ENCODE measurements around the gene ALPI.

The ALPI gene

DNA sequence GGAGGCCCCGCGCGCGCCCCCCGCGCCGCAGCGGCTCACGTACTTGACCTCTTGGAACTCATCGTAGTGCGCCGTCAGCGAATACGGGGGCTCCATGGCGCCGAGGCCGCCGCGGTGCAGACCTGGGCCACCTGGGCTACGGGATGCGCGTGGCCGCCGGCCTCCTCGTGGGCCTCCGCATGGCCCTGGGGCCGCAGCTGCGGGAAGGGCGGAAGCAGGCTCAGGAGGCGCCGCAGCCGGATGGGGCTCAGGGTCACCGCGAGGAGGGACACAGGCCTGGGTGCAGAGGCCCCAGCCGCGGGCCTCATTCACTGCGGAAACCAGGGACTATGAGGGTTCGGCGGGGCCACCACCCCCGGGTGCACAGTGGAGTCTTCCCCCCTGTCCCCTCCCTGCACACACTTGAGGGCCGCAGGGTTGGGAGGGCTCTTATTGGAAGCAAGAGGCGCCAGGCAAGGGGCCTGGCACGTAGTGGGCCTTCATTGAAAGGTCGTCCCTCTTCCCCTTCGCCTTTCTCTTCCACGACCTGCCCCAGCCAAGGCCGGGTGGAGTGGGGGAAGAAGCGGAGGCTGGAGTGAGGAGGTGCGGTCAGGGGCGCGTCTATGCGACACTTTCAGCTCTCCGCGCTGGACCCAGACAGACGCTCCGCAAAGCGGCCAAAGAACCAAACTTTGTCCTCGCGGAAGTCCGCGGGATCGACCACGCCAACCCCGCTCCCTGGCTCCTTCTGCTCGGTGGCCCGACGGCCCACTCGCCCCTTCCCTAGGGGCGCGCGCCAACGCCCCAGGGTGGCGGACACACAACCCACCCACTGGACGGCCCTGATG is 30.8 kb downstream of the ALPI start:
- no peak for DNase-seq

- DNase-seq, result no peak
Observed at GRCh38 chr2:232487385-232488096, 31.6 kb downstream of the ALPI start, which contains the start of gene ECEL1. TSS of gene ECEL1 (minus strand) at chr2:232487834. CDS start at chr2:232486653, 1,181 bp downstream.

DNA sequence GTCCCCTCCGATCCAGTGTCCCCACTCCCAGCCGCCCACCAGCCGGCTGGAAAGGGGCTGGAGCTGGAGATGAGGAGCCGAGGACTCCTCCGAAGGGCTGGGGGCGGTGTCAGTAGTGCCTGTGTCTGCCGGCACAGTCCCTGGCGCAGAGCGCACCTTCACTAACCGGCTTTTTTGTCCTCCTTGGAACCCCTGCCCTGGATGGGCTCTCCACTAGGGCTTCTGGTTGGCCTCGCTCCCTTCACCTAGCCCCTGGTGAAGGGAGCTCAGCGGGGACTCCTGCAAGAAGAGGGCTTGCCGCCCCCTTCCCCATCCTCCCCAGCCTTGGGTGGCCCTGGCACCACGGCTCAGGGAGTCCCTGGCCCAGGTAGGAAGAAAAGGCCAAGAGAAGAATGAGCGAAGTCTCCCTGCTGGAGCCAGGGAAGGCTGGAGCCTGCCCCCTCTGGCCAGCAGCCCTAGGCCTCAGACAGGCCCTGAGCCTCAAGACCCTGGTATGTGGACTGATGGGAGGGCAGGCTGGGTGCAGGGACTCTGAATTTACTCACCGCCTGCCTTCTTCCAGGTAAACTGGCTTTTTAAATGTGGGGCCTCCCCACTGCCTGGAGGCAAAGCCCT is 32.3 kb downstream of the ALPI start:
- DNase-seq, result no peak

DNA sequence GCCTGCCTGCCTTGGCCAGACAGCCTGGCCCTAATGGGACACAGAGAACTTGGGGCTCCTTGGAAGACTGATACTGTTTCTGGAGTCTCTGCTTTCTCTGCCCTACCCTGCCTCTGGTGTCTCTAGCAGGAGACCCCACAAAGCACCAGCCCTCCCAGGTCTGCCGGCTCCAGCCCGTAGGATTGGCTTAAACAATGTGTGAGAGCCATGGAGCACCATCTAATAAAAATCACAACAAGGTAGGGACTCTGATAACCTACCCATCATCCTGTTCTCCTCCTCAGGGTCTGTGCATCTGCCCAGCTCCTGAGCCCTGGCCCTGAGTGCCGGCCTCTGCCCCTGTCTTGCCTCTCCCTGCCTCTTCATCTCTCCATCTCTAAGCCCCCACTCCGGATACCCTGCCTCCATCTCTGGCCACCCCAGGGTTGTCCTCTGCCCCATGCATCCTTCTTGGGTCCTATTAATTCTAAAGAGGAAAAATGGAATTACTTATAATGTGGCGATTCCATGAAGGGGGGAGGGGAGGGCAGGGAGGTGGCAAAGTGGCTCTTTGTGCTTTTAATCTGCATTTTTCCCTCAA is 32.9 kb downstream of the ALPI start:
- DNase-seq, result no peak

- no peak for DNase-seq
Observed at GRCh38 chr2:232489516-232490220, 33.7 kb downstream of the ALPI start.

DNA sequence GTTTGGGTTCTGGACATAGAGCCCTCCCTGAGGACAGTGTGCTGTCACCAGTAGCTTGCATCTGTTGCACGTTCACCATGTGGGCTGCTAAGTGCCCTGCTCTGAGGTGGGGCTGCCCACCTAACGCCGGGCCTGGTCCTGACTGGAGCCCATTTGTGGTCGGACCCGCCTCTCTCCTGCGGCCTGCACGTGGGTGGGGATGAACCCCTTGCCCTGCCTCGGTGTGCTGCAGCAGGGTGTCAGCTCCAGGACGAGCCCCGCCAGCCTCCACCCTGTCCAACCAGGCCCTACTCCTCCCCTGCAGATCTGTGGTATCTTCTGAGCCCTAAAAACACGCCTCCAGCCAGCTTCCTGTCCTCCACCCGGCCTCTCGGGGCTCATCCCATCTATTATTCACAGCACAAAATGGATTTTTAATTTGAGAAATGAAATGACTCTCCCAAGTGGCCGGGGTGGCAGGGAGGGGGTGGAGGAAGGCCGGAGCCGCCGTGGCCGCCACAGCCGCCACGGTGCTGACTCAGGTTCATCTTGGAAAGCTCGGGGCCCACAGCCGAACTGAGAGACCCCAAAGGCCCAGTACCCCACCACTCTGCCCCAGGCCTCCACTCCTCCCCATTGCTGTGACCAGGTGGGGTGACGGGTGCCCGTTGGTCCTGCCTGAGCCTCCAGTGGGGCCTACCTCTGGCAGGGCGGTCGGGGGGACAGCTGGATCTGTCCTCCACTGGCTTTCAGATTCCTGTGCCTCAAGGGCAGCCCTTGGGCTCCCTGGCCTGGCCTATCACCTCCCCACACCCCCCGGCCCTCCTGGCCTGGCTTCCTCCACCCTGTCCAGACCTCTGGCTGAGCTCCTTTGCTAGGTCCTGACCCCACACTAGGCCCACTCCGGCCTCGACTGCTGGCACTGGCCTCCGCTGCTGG is 34.5 kb downstream of the ALPI start:
- DNase-seq, result no peak

DNA sequence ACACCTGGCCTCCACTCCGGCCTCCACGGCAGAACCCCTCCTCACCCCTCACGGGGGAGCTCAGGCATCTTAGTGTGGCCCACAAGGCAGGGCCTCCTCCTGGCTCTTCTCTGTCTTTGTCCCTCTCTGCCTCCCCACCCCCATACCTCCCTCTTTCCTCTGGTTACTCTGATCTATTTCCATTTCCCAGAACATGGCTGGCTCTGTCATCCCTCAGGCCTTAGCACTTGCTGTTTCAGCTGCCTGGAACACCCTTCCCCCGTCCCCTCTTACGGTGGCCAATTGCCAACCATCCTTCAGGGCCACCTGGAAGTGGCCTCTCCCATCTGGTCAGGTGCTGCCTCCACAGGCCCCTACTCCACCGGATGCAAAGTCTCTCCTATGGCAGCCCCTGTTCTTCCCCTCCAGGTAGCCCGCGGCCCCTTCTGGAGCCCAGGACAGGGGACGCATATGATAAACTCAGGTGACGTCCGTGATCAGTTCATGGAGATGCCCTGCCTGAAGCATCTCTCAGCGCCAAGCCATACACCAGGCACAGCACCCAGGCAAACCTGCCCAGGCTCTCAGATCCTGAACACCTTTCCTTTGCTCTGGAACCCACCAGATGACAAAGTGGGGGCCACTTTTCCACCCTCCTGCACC is 35.3 kb downstream of the ALPI start:
- DNase-seq, result no peak

- DNase-seq, result no peak
Observed at GRCh38 chr2:232492236-232492848, 36.4 kb downstream of the ALPI start.

GRCh38 chr2:232492963-232493700 is 37.2 kb downstream of the ALPI start:
- DNase-seq, result no peak

- no peak for DNase-seq
Observed at GRCh38 chr2:232493701-232494474, 37.9 kb downstream of the ALPI start.

GRCh38 chr2:232494542-232494941 is 38.6 kb downstream of the ALPI start:
- no peak for DNase-seq

- no peak for DNase-seq
Observed at GRCh38 chr2:232495292-232495691, 39.3 kb downstream of the ALPI start.

- no peak for DNase-seq
Observed at GRCh38 chr2:232496501-232497270, 40.7 kb downstream of the ALPI start.

DNA sequence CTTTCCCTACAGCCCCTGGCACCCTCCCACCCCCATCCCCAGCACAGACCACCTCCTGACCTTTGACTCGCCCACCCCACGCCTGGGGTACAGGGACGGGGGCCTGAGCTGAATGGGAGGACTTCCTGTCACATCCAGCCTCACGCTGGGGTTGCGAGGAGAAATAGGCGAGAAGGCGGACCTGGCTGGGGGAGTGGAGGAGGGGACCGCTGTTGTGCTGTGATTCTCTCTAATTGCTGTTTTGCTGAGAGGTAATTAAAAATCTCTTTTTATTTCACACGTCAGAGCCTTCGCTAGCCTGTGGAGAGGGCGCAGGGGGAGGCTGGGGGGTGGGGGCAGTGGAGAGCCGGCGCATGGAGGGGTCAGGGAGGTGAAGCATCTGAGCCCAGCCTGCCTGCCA is 41.4 kb downstream of the ALPI start:
- no peak for DNase-seq

DNA sequence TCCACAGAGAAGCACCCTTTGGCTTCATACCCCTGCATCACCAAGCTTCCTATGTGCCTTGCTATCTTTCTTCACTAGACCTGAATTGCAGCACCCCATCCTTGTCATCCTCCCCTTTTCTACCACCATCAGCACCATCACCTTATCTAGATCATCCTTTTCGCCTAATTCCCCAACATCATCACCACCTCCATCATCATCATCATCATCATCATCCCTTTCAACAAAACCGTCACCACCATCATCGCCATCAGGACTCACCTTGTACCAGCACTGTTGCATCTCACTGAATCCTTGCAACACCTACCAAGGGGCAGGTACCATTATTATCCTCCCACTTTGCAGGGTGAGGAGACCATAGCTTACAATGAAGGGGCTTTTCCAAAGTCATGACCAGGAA is 42.5 kb downstream of the ALPI start:
- DNase-seq, result no peak

GRCh38 chr2:232501331-232501771 is 45.4 kb downstream of the ALPI start:
- DNase-seq, result no peak

GRCh38 chr2:232501794-232502390 is 45.9 kb downstream of the ALPI start:
- no peak for DNase-seq

DNA sequence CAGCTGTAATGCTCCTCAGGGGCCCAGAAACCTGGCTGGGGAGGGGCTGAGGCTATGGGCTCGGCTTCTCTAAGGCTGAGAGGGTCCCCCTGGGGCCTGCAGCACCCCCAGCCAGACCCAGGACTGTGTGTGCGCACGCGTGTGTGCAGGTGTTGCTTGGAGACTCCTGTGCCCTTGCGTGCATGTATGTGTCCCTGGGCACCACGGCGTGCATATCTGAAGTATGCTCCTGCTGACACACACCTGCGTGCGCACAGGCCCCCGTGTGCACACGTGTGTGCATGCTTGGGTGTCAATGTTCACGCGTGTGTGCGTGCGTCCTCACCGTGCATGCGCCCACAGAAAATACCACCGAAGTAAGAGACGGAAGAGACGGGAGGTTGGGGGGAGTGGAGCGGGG is 46.6 kb downstream of the ALPI start:
- no peak for DNase-seq
